K562 (cell line): ENCODE measurements around the gene TXNL1. TPM values are rescaled to one million over a fixed set of nuclear protein-coding genes. Genes with fewer than 3 reads are reported as not detected.
A peak's percentile ranks its signal among the peaks of the same experiment; 100 is the strongest.

Experiments
- BRCA1 ChIP-seq, 2 experiments: fragments of 450-650 bp in 1 of 2; sonication (generic) in 1 of 2; formaldehyde crosslinking in 1 of 2; IDR thresholded peaks; 2 replicates each; pipeline versions ENCODE4 v1.5.0 to v1.6.1; 2017 to 2020; ENCODE audit warnings: mild to moderate bottlenecking in 1 of 2, missing genetic modification reagents in 1 of 2
- CSDE1 ChIP-seq, 2 experiments: fragments of 450-650 bp; IDR thresholded peaks; 2 replicates each; pipeline ENCODE4 v1.6.1; 2016; ENCODE audit warnings: mild to moderate bottlenecking in 1 of 2
- CXXC5 ChIP-seq: fragments of 250-450 bp; sonication (Bioruptor Pico); IDR thresholded peaks from 2 replicates; pipeline ENCODE4 v1.8.0; 2022; ENCODE audit warnings: inconsistent platforms, mild to moderate bottlenecking, moderate library complexity
- ETV1 ChIP-seq: fragments of 450-650 bp; conservative IDR thresholded peaks from 2 replicates; pipeline ENCODE4 v1.6.1; 2016; ENCODE audit warnings: missing genetic modification characterization, control low read depth, low read depth, missing compliant biosample characterization
- KDM1A ChIP-seq, 2 experiments: fragments of 450-650 bp; IDR thresholded peaks; 2 replicates each; pipeline ENCODE4 v1.6.1; 2016; ENCODE audit warnings: mild to moderate bottlenecking in 2 of 2
- MTA1 ChIP-seq: fragments of 450-650 bp; IDR thresholded peaks from 2 replicates; pipeline ENCODE4 v1.6.1; 2017; ENCODE audit warnings: borderline replicate concordance
- MYNN ChIP-seq, 2 experiments: sonication (generic); formaldehyde crosslinking in 1 of 2; IDR thresholded peaks; 2 replicates each; pipeline versions ENCODE4 v1.5.0 to v1.6.1; 2016 to 2020; ENCODE audit warnings: antibody characterized with exemption in 1 of 2, missing genetic modification reagents in 1 of 2
- POLR2AphosphoS5 ChIP-seq: IDR thresholded peaks from 2 replicates; pipeline ENCODE4 v1.6.1; 2011; ENCODE audit warnings: mild to moderate bottlenecking, low read depth, low read length, moderate library complexity; ENCODE audit not compliant: control insufficient read depth, insufficient read depth
- POLR2H ChIP-seq: IDR thresholded peaks from 2 replicates; pipeline ENCODE4 v1.6.1; 2016; ENCODE audit warnings: missing genetic modification characterization, low read depth, mild to moderate bottlenecking, control low read depth, missing compliant biosample characterization, moderate library complexity
- RB1 ChIP-seq: fragments of 450-650 bp; IDR thresholded peaks from 2 replicates; pipeline ENCODE4 v1.6.1; 2017; ENCODE audit warnings: low read depth, mild to moderate bottlenecking
- TAF9B ChIP-seq: fragments of 450-650 bp; IDR thresholded peaks from 2 replicates; pipeline ENCODE4 v1.6.1; 2018; ENCODE audit warnings: mild to moderate bottlenecking; ENCODE audit not compliant: partially characterized antibody
- THAP7 ChIP-seq: fragments of 250-450 bp; sonication (Bioruptor Pico); IDR thresholded peaks from 2 replicates; pipeline ENCODE4 v1.5.0; 2021
- ZBTB34 ChIP-seq: fragments of 250-450 bp; sonication (Bioruptor Pico); IDR thresholded peaks from 2 replicates; pipeline ENCODE4 v1.8.0; 2021; ENCODE audit warnings: mild to moderate bottlenecking, moderate library complexity
- ZC3H11A ChIP-seq: IDR thresholded peaks from 2 replicates; pipeline ENCODE4 v1.6.1; 2012; ENCODE audit warnings: low read depth, low read length, improper control_type of control experiment
- ZFP30 ChIP-seq: fragments of 250-450 bp; sonication (Bioruptor Pico); IDR thresholded peaks from 2 replicates; pipeline ENCODE4 v1.8.0; 2022; ENCODE audit warnings: moderate library complexity, mild to moderate bottlenecking, inconsistent platforms, borderline replicate concordance
- ZNF124 ChIP-seq: sonication (generic); formaldehyde crosslinking; IDR thresholded peaks from 2 replicates; pipeline ENCODE4 v1.8.1; 2022; ENCODE audit warnings: missing genetic modification reagents
- ZNF133 ChIP-seq: fragments of 250-450 bp; sonication (Bioruptor Pico); IDR thresholded peaks from 2 replicates; pipeline ENCODE4 v1.4.0; 2020; ENCODE audit warnings: mild to moderate bottlenecking
- ZNF639 ChIP-seq, 2 experiments: fragments of 200-800 bp in 1 of 2; sonication (Bioruptor generic) in 1 of 2; sonication (generic) in 1 of 2; formaldehyde crosslinking in 1 of 2; IDR thresholded peaks in 1 of 2; conservative IDR thresholded peaks in 1 of 2; 2 replicates each; pipeline versions ENCODE4 v1.5.0 to v1.6.1; 2016 to 2020; ENCODE audit warnings: missing compliant biosample characterization in 1 of 2, missing genetic modification characterization in 1 of 2, missing genetic modification reagents in 1 of 2
- polyA plus RNA-seq, 8 experiments: library from polyadenylated mRNA; depleted of rRNA in 4 of 8; stranded (reverse) in 5 of 8; unstranded in 3 of 8; fragments of >200 nt; fragmentation: Nextera tagmentation in 2 of 8; fragmentation: Illumina TruSeq in 1 of 8; extraction: Ambion mirVana in 2 of 8; extraction: Trizol in 1 of 8; gene quantifications; 2 replicates each; pipeline versions ENCODE4 v1.2.1 to v1.2.3, GENCODE V29; 2011 to 2014; ENCODE audit warnings: inconsistent platforms in 1 of 8, missing spikeins in 1 of 8
- total RNA-seq, 7 experiments: library from RNA; depleted of rRNA in 6 of 7; stranded (reverse); fragments of >200 nt in 6 of 7; fragmentation: Illumina TruSeq in 2 of 7; extraction: Trizol in 2 of 7; gene quantifications; 2 replicates each; pipeline versions ENCODE4 v1.2.1 to v1.2.3, GENCODE V29; 2011 to 2021; ENCODE audit warnings: low replicate concordance in 1 of 7
- TF ChIP-seq, protein P1 (sequence below): fragments of 450-650 bp; IDR thresholded peaks from 2 replicates; pipeline ENCODE4 v1.6.1; 2017; ENCODE audit warnings: antibody characterized with exemption, mild to moderate bottlenecking

TXNL1 gene
- total and polyA plus RNA-seq, 9 of the 15 experiments (the other 6 are each of a cell fraction or from before 2014, with no cell fraction given): 45.4 to 103 (median 65.7) TPM

DNA sequence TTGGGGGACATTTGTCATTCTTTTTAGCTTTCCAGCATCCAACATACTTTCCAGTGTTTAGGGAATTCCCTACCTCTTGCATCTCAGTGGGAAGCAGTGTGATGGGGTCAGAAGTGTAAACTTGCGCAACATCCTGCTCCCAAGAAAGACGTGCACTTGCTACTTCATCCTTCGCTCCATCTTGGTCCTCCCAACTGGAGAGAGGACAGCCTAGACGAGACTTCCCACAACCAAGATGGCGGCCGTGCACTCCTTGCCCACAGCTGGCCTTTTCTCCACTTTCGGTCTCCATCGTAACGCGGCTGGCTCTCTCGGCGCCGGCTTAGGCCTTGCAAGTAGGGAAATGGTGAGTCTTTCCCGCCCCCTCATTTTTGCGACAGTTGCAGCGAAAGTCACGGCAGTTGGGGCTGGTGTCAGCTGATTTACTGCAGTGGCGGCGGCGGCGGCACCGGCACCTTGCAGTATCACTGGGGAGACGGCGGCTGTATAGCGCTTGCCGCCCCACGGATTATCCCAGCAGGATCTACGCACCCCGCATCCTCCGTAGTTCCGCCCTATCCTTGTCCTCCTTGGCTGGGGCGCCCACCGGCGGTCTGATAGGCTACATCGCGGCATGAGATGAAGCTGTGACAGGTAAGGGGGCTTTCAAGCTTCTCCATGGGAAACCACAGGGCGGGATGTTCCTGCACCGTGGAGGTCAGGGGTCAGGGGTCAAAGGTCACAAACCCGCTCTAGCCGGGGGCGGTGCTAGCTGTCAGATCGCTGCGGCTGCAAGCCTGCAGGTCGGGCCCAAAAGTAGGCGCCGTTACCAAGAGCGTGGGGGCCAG, 12.8 kb upstream of the TXNL1 start, which contains the start of gene WDR7 (continued):
- TF ChIP-seq, protein P1, sequence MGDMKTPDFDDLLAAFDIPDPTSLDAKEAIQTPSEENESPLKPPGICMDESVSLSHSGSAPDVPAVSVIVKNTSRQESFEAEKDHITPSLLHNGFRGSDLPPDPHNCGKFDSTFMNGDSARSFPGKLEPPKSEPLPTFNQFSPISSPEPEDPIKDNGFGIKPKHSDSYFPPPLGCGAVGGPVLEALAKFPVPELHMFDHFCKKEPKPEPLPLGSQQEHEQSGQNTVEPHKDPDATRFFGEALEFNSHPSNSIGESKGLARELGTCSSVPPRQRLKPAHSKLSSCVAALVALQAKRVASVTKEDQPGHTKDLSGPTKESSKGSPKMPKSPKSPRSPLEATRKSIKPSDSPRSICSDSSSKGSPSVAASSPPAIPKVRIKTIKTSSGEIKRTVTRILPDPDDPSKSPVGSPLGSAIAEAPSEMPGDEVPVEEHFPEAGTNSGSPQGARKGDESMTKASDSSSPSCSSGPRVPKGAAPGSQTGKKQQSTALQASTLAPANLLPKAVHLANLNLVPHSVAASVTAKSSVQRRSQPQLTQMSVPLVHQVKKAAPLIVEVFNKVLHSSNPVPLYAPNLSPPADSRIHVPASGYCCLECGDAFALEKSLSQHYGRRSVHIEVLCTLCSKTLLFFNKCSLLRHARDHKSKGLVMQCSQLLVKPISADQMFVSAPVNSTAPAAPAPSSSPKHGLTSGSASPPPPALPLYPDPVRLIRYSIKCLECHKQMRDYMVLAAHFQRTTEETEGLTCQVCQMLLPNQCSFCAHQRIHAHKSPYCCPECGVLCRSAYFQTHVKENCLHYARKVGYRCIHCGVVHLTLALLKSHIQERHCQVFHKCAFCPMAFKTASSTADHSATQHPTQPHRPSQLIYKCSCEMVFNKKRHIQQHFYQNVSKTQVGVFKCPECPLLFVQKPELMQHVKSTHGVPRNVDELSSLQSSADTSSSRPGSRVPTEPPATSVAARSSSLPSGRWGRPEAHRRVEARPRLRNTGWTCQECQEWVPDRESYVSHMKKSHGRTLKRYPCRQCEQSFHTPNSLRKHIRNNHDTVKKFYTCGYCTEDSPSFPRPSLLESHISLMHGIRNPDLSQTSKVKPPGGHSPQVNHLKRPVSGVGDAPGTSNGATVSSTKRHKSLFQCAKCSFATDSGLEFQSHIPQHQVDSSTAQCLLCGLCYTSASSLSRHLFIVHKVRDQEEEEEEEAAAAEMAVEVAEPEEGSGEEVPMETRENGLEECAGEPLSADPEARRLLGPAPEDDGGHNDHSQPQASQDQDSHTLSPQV: no peak
- TF ChIP-seq THAP7 (CRISPR knock-in tag): no peak
- TF ChIP-seq MYNN (IDR thresholded peaks at IDR 0.05): no peak
- TF ChIP-seq MYNN (CRISPR knock-in tag; IDR thresholded peaks at IDR 0.05): no peak
- peak; percentile 94 for TF ChIP-seq CXXC5
- TF ChIP-seq ZFP30 (CRISPR knock-in tag): no peak
- peak in 1 of 2 experiments; percentile 21; a peak in 1 of 4 replicates for TF ChIP-seq KDM1A (IDR thresholded peaks at IDR 0.05)
- TF ChIP-seq POLR2AphosphoS5: no peak
- TF ChIP-seq TAF9B: peak; percentile 37
- TF ChIP-seq ETV1 (tag): peak; percentile 55; the same call in 1 of the 2 replicates
- TF ChIP-seq POLR2H (tag): no peak
- TF ChIP-seq BRCA1 (IDR thresholded peaks at IDR 0.05): no peak
- no peak for TF ChIP-seq BRCA1 (CRISPR knock-in tag; IDR thresholded peaks at IDR 0.05)
- TF ChIP-seq ZNF124 (CRISPR knock-in tag): no peak
- peak; percentile 25; the same call in 1 of the 2 replicates for TF ChIP-seq RB1
- TF ChIP-seq CSDE1 (IDR thresholded peaks at IDR 0.05): no peak
- TF ChIP-seq ZC3H11A: no peak
- no peak for TF ChIP-seq ZBTB34 (CRISPR knock-in tag)
- peak in 1 of 2 experiments; percentile 91; a peak in 2 of 4 replicates for TF ChIP-seq ZNF639 (CRISPR knock-in tag; conservative IDR thresholded peaks at IDR 0.05 in 1 of 2, IDR thresholded peaks at IDR 0.05 in 1 of 2)
- TF ChIP-seq ZNF133 (CRISPR knock-in tag): no peak
- TF ChIP-seq MTA1: no peak
